H9 (cell line): ENCODE data around the gene UTF1. TPM values are rescaled to one million over a fixed set of nuclear protein-coding genes. Genes with fewer than 3 reads are reported as not detected.

ENCODE experiments used
- DNase-seq: peaks from one replicate; pipeline ENCODE4 v3.0.0-alpha.2; 2017
- H2AFZ ChIP-seq: one replicate; pipeline ENCODE4 v1.6.1; 2013; ENCODE audit warnings: mild to moderate bottlenecking, low read length, control low read depth, moderate library complexity
- H2AK5ac ChIP-seq: 2 replicates; pipeline ENCODE4 v1.6.1; 2013; ENCODE audit warnings: low read length, control low read depth, mixed read lengths; ENCODE audit not compliant: insufficient read length
- H2BK120ac ChIP-seq: one replicate; pipeline ENCODE4 v1.6.1; 2013; ENCODE audit warnings: low read depth, mild to moderate bottlenecking, low read length, control low read depth, inconsistent platforms; ENCODE audit not compliant: poor library complexity, severe bottlenecking
- H2BK12ac ChIP-seq: 2 replicates; pipeline ENCODE4 v1.6.1; 2013; ENCODE audit warnings: low read length, control low read depth, mixed read lengths, low read depth; ENCODE audit not compliant: insufficient read length
- H2BK15ac ChIP-seq: 2 replicates; pipeline ENCODE4 v1.6.1; 2013; ENCODE audit warnings: low read depth, low read length, control low read depth
- H2BK20ac ChIP-seq: one replicate; pipeline ENCODE4 v1.6.1; 2013; ENCODE audit warnings: low read depth, mild to moderate bottlenecking, low read length, control low read depth, inconsistent platforms; ENCODE audit not compliant: poor library complexity, severe bottlenecking
- H2BK5ac ChIP-seq: 2 replicates; pipeline ENCODE4 v1.6.1; 2013; ENCODE audit warnings: low read length, control low read depth, mixed read lengths; ENCODE audit not compliant: insufficient read length
- H3K14ac ChIP-seq: 2 replicates; pipeline ENCODE4 v1.6.1; 2013; ENCODE audit warnings: low read length, control low read depth; ENCODE audit not compliant: insufficient read depth
- H3K18ac ChIP-seq: 2 replicates; pipeline ENCODE4 v1.6.1; 2013; ENCODE audit warnings: low read depth, mild to moderate bottlenecking, mixed read lengths, low read length, control low read depth; ENCODE audit not compliant: insufficient read length
- H3K23ac ChIP-seq: 2 replicates; pipeline ENCODE4 v1.6.1; 2013; ENCODE audit warnings: low read length, control low read depth, mixed read lengths, low read depth; ENCODE audit not compliant: insufficient read length
- H3K23me2 ChIP-seq: 2 replicates; pipeline ENCODE4 v1.6.1; 2013; ENCODE audit warnings: low read depth, mild to moderate bottlenecking, mixed read lengths, low read length, control low read depth; ENCODE audit not compliant: insufficient read length, poor library complexity, severe bottlenecking
- H3K27ac ChIP-seq: 2 replicates; pipeline ENCODE4 v1.5.1; 2013; ENCODE audit warnings: low read length, control low read depth, mixed read lengths, low read depth; ENCODE audit not compliant: insufficient read length
- H3K27me3 ChIP-seq: 2 replicates; pipeline ENCODE4 v1.6.1; 2013; ENCODE audit warnings: low read length, control low read depth, inconsistent platforms; ENCODE audit not compliant: insufficient read depth
- H3K4ac ChIP-seq: 2 replicates; pipeline ENCODE4 v1.6.1; 2013; ENCODE audit warnings: low read depth, mild to moderate bottlenecking, control low read depth, inconsistent platforms, low read length, moderate library complexity
- H3K4me1 ChIP-seq: 2 replicates; pipeline ENCODE4 v1.6.1; 2013; ENCODE audit warnings: low read length, control low read depth, inconsistent platforms; ENCODE audit not compliant: insufficient read depth
- H3K4me2 ChIP-seq: 2 replicates; pipeline ENCODE4 v1.6.1; 2013; ENCODE audit warnings: low read length, control low read depth, mixed read lengths; ENCODE audit not compliant: insufficient read length, insufficient read depth
- H3K56ac ChIP-seq: 2 replicates; pipeline ENCODE4 v1.6.1; 2013; ENCODE audit warnings: low read depth, mild to moderate bottlenecking, mixed read lengths, low read length, control low read depth; ENCODE audit not compliant: insufficient read length
- H3K79me1 ChIP-seq: 2 replicates; pipeline ENCODE4 v1.6.1; 2013; ENCODE audit warnings: low read depth, mild to moderate bottlenecking, moderate library complexity, low read length, control low read depth, inconsistent platforms; ENCODE audit not compliant: insufficient read depth, poor library complexity, severe bottlenecking
- H3K79me2 ChIP-seq: 2 replicates; pipeline ENCODE4 v1.6.1; 2013; ENCODE audit warnings: low read length, control low read depth, inconsistent platforms; ENCODE audit not compliant: insufficient read depth
- H3K9ac ChIP-seq: 2 replicates; pipeline ENCODE4 v1.6.1; 2013; ENCODE audit warnings: low read length, control low read depth, mixed read lengths; ENCODE audit not compliant: insufficient read length; ENCODE audit errors: extremely low read depth
- H3K9me3 ChIP-seq: one replicate; pipeline ENCODE4 v1.6.1; 2013; ENCODE audit warnings: low read depth, low read length, inconsistent platforms; ENCODE audit not compliant: control insufficient read depth
- H3T11ph ChIP-seq: one replicate; pipeline ENCODE4 v1.6.1; 2013; ENCODE audit warnings: mild to moderate bottlenecking, low read length, control low read depth, inconsistent platforms
- H4K20me1 ChIP-seq: one replicate; pipeline ENCODE4 v1.6.1; 2013; ENCODE audit not compliant: control insufficient read depth, insufficient read length, insufficient read depth
- H4K5ac ChIP-seq: 2 replicates; pipeline ENCODE4 v1.6.1; 2013; ENCODE audit warnings: low read depth, mild to moderate bottlenecking, mixed read lengths, low read length, control low read depth; ENCODE audit not compliant: insufficient read length
- H4K8ac ChIP-seq: replicated peaks from 2 replicates; pipeline ENCODE4 v1.6.1; 2013; ENCODE audit warnings: low read length, control low read depth, mixed read lengths, low read depth; ENCODE audit not compliant: insufficient read length
- H4K91ac ChIP-seq: 2 replicates; pipeline ENCODE4 v1.6.1; 2013; ENCODE audit warnings: low read depth, mild to moderate bottlenecking, moderate library complexity, mixed read lengths, low read length, control low read depth; ENCODE audit not compliant: insufficient read length
- H3K27ac Mint-ChIP-seq, 3 experiments: 2 replicates in 2 of 3; 3 replicates in 1 of 3; pipeline ENCODE4 v1.8.0; 2020 to 2021; ENCODE audit warnings: mixed read lengths in 3 of 3, mild to moderate bottlenecking in 1 of 3, moderate library complexity in 1 of 3
- H3K27me3 Mint-ChIP-seq: 2 replicates; pipeline ENCODE4 v1.8.0; 2021; ENCODE audit warnings: low read depth, mild to moderate bottlenecking, moderate library complexity, mixed read lengths
- H3K36me3 Mint-ChIP-seq, 3 experiments: 2 replicates in 2 of 3; 3 replicates in 1 of 3; pipeline ENCODE4 v1.8.0; 2020 to 2021; ENCODE audit warnings: low read depth in 3 of 3, mixed read lengths in 3 of 3; ENCODE audit not compliant: insufficient read depth in 1 of 3
- H3K4me1 Mint-ChIP-seq, 2 experiments: 2 replicates each; pipeline ENCODE4 v1.8.0; 2020; ENCODE audit warnings: mixed read lengths in 2 of 2
- H3K4me3 Mint-ChIP-seq, 2 experiments: 2 replicates in 1 of 2; 3 replicates in 1 of 2; pipeline ENCODE4 v1.8.0; 2020 to 2021; ENCODE audit warnings: mild to moderate bottlenecking in 2 of 2, mixed read lengths in 2 of 2, moderate library complexity in 1 of 2
- H3K9me3 Mint-ChIP-seq, 2 experiments: 2 replicates in 1 of 2; 3 replicates in 1 of 2; pipeline ENCODE4 v1.8.0; 2020; ENCODE audit warnings: mild to moderate bottlenecking in 2 of 2, mixed read lengths in 2 of 2, moderate library complexity in 1 of 2
- CTCF ChIP-seq: fragments of 200-600 bp; sonication (generic); conservative IDR thresholded peaks from 3 replicates; pipeline ENCODE4 v1.8.0; 2021; ENCODE audit warnings: antibody characterized with exemption, mild to moderate bottlenecking
- WGBS: extraction: QIAGEN DNeasy Blood & Tissue Kit; methylation state at CpG from one replicate; pipeline ENCODE4 v1.1.7; 2013; ENCODE audit warnings: missing lambda C conversion rate, low lambda C conversion rate, mixed read lengths; ENCODE audit not compliant: insufficient read length; ENCODE audit errors: extremely low coverage; 5-methylcytosine and 5-hydroxymethylcytosine counted together
- total RNA-seq: library from RNA; stranded (reverse); gene quantifications from 2 replicates; pipeline ENCODE4 v1.2.1, GENCODE V29; 2021

UTF1 gene
- total RNA-seq, 1 experiment from 2014 or later: 31.5 TPM

- Histone ChIP-seq H3K79me1 (no peaks in the 10 kb centered on the region), H3K9me3 (no peaks in the 10 kb centered on the region), H3K27me3 (no peaks in the 10 kb centered on the region), H2BK120ac (no peak overlapping the region), H2BK5ac (no peak overlapping the region), H3K56ac (no peak overlapping the region), H4K20me1 (no peaks in the 10 kb centered on the region), H2BK20ac (no peak overlapping the region), H2BK12ac (no peak overlapping the region), H3K18ac (no peak overlapping the region), H4K8ac (no peak overlapping the region), H2AFZ (no peak overlapping the region), H3T11ph (no peak overlapping the region), H3K23me2 (no peaks in the 10 kb centered on the region), H3K23ac (no peak overlapping the region), H3K27ac (no peak overlapping the region), H4K5ac (no peak overlapping the region), H3K9ac (no peak overlapping the region), H3K4me1 (no peaks in the 10 kb centered on the region), H4K91ac (no peak overlapping the region), H3K14ac (no peak overlapping the region), H2AK5ac (no peak overlapping the region), H3K79me2 (no peaks in the 10 kb centered on the region), H2BK15ac (no peak overlapping the region), H3K4me2 (no peak overlapping the region), H3K4ac (no peak overlapping the region)
- Mint-ChIP-seq H3K4me1 (no peaks in the 10 kb centered on the region), H3K9me3 (no peaks in the 10 kb centered on the region), H3K4me3 (no peak overlapping the region), H3K27ac (no peak overlapping the region), H3K27me3 (no peaks in the 10 kb centered on the region; the same call in none of the 2 replicates), H3K36me3 (peaks cover 0 to 6% (median 4%) of the 10 kb centered on the region in 3 experiments; a peak in 3 of 7 replicates)
- DNase-seq: no peak
- WGBS: no CpG with 5 or more reads among the region's 20 CpGs
- TF ChIP-seq CTCF: no peak
Observed at GRCh38 chr10:133209641-133210040, 20.4 kb upstream of the UTF1 start.
